HG03039 (cell line): ENCODE results near the gene NRM.
A peak's percentile ranks its signal among the peaks of the same experiment; 100 is the strongest.
"Not testable (repeated sequence)": the region's sequence is repeated elsewhere in the genome, so short reads cannot be mapped to it uniquely, and the experiment has no call there.

Experiments
- ATAC-seq: cut with Tn5 transposase; IDR thresholded peaks from one replicate; pipeline ENCODE4 v1.9.1; 2021; ENCODE audit warnings: mild to moderate bottlenecking, moderate library complexity; ENCODE audit not compliant: unreplicated experiment

The NRM gene

DNA sequence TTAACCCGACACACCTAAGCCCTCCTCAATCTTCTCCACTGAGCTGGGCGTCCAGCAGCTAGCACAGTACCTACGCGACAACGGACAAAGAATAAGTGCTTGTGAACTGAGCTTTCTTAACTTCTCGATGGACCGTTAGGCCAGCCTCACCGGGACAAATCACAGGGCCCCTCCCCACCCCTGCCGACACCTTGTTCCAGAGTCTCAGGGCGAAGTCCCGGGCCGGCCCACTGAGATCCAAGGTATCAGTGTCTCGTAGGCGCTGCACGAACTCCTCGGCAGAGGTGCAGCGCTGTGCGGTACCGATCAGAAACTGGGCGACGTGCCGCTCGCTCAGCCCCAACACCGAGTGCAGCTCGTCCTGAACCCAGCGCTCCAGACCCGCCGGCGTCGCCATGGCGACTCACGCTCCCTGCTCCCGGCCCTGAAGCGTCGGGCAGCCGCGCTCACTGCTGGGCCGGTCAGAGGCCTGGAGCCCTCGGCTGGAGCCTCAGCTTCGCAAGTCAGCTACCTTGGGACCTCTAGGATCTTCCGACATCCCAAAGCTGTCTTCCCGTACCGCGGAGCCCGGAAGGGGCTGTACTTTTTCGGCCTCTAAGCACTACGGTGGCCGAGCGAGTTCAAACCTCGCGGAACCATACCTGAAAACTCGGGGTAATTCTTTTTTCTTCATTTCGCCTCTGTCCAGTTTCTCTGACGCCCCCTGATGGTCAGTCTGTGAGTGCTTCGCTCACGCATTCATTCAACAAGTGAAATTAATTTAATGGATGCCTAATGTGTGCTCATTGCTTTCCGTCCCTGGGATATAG, 18.1 kb downstream of the NRM start, which contains the start of gene DHX16:
TSS of gene DHX16 (minus strand) at position 562 of the 809 bp plus-strand sequence. CDS start at position 397, 165 bp downstream.
- peak; percentile 60 for ATAC-seq

DNA sequence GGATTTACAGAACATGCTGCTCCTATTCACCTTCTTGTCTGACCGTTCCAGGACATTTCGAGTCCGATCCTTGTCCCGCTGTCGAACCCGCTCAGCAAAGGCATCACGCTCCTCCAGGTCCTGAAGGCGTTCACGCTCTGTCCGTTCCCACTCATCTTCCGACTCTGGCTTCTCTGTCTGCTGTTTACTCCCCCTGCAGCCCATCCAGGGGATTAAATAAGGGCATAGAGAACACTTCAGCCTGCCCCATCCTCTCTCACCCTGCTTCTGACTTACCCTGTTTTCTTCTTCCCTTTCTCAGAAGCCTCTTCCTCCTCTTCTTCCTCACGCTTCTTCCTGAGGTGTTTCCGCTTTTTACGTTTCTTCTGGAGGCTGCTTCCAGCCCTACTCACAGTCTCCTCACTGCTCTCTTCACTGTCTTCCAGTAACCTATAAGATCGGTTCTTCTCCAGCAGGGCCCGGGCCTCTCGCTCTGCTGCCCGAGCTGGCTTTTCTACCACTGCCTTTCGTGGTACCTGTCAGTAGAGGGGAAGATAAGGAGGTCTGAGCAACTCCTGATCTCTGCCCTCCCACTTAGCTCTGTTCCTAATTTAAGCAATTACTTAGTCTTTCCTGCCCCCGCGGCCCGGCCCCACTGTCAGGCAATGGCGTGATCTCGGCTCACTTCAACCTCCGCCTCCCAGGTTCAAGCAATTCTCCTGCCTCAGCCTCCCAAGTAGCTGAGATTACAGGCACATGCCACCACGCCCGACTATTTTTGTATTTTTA, 19.8 kb downstream of the NRM start:
- ATAC-seq = no peak

DNA sequence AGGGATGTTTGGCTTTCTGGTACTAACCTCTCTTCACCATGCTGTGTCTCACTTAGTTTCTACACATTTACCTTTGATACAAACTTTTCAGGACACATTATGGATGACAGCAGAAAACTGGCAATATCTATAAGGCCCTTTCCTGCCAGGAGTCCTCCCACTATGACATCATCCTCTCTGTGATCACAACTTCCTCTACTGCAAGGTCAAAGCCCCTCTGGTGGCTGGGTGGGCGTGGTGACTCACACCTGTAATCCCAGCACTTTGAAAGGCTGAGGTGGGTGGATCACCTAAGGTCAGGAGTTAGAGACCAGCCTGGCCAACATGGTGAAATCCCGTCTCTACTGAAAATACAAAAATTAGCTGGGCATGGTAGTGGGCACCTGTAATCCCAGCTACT, 24.5 kb downstream of the NRM start:
- not testable (repeated sequence) for ATAC-seq

DNA sequence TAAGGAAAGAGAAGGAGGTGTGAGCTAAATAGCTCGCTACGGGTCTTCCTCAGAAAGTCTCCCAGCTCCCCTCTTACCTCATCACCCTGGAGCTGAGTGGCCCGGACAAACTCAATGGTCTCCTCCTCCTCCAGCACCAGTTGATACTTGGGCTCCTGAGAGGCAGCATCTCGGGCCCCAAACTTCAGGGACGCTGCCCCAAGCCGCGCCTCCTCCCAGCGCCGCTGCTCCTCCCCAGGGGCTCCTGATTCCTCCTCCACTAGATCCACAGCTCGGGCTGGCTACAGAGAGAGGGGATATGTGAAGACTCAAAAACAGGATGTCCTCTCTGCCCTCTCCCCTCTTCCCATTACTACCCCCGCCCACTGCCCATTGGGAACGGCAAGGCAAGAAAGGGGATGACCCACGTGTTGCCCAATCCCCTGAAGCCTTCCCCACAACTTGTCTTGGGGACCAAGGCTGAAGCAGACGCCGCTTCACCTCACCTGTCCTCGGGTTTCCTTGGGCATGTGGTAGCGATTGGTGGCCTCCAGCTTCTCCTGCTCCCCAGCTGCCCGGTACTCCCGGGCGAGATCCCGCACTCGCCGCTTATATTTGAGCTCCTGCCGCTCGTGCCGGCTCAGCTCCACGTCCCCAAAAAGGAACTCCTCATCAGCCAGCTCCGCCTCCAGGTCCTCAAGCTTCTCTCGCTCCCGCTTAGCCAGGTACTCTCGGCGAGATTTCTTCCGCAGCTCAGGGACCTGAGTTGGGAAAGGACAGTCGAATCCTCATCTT, 25.6 kb downstream of the NRM start:
- ATAC-seq = no peak

DNA sequence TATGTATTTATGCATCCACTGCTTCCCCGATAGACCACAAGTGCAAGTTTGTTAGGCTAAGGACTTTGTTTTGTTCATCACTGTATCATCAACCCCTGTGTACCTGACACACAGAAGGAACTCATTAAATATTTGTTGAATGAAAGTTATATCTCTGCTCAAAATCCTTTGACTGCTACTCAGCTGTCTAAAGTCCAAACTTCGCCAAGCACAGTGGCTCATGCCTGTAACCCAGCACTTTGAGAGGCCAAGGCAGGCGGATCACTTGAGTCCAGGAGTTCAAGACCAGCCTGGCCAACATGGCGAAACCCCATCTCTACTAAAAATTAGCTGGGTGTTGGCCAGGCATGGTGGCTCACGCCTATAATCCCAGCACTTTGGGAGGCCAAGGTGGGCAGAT, 32.9 kb downstream of the NRM start:
- ATAC-seq = not testable (repeated sequence)

DNA sequence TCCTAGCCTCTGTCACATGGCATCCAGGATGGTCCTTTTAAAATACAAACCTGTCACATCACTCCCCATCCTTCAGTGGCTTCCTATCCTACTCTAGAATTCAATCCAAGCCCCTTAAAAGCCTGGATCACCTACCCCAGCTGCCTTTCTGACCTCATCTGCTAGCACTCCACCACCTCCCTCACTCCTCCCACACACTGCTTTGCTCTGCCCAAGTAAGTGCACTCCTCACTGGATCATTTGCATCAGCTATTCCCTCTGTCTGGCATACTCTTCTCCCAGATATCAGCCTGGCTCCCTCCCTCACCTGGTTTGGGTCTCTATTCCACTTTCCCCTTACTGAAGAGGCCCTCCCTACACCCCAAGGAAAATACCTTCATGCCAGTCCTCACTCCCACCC, 33.3 kb downstream of the NRM start:
- ATAC-seq = no peak

DNA sequence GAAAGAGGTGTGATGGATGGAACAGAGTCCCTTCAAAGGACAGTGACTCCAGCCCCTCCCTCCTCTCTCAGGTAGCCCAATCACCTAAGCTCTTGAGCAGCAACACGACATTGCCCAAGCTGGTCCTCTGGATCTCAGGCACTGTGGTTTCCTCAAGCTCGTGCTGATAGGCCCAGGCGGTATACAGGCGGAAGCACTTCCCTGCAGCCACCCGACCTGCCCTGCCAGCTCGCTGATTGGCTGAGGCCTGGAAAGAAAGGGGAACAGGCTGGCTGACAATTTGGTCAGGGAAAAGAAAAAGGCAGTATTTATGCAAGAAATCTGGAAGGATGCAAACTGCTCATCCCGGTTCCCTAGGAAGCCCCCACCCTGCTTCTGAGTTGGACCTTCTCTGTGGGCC, 34.3 kb downstream of the NRM start:
- no peak for ATAC-seq

DNA sequence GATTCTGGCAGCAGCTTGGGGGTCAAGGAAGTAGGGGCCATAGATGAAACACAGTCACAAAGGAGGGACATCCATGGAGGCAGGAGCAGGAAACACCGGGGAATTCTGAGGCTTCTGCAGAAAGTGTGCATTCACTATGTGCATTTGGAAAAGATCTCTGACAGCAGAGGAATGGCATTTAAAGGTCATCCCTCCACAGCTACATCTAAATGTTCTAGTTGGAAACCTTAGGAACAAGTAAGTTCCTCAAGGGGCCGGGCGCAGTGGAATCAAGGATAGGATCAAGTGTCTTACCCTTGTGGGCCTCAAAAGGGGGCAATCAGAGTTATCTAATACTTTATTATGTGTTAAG, 35.1 kb downstream of the NRM start:
- no peak for ATAC-seq

DNA sequence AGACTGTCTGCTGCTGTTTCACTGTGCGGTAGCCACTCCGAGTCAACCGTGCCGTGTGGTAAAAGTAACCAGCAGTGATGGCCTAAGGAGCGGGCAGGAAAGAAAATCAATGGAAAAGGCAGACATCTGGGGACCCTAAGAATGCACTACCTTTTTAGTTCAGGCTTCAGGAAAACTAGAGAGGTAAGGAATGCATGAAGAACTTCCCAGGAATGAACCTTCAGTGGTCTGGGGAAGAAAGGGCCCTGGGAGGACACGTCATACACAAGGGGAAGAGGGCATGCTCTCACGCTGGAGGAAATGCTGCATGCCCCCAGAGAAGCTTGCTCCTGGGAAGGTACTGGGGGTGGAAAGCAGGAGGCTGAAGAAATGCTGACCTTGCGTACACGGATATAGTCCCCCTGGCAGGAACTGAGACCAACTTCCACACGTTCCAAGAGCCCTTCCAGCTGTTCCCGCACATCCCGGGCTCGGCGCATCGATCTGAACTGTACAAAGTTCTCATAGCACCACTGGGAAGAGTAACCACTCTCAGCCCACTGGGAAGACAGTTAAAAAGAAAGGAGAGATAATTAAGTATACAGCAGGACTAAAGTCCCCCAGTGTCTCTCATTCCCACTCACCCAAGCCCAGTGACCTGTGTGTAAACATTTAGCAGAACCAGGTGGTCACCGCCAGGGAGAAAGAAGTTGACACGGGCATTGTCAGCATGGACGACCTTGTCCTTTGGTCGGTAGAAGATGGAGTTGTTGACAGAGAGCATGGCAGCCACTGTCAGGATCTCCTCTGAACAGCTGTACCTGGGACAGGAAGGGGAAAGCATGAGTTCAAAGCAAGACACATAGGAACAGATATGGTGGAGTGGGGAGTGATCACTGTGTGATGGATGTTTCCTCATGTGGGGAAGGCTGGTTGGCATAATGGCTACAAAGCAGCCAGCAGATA, 35.7 kb downstream of the NRM start:
- no peak for ATAC-seq

DNA sequence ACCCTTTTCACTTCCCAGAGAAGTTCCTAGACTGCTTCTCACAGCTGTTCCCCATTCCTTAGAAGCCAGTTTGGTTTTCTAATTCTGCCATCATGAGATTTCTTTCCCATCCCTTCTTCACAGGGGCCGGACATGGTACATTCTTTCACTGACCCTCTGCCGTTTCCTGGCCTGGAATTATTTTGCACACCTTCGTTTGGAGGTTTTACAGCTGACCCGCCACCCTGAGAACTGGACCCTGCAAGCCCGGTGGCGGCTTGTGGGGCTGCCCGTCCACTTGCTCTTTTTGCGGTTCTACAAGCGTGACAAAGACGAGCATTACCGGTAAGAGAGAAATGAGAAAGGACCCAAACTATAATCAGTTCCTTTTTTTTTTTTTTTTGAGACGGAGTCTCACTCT, 39.6 kb downstream of the NRM start:
- ATAC-seq = no peak

DNA sequence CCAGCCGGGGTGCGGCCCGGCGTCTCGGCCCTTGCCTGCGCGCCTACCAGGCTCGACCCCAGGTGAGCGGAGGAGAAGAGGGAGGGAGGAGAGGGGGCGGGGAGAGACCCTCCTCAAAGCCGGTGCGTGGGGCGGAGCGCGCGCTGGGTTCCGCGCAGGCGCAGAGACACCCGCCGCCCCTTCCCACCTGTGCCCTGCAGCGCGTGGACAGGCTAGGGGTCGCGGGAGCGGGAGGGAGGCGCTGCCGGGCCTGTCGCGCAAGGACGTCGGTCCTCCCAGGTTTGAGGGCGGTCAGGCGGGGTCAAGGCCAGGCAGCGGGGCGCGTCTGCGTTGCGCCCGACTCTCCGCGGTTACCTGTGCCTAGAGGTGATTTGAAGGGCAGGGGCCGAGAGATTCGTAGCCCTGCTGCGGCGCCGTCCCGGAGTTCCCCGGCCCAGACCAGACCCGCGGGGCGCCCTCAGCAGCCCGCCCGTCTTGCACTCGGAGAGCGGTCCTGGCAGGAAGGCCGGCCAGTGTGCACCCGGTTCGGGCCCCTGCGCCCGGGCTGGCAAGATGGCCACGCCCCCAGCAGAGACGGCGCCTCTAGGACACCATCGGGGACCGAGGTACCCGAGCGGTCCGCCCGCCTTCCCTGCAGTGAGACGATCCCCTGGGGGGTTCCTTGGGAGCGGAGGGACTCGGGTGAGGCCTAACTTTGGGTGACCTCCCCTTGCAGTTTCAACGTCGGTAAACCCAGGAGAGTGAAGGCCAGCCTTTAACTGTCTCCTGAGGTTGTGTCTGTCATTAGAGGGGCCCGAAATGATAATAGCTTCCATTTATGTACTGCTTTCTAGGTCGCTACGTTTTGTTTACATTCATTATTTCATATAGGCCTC, 43.3 kb downstream of the NRM start:
- ATAC-seq = peak; percentile 65

DNA sequence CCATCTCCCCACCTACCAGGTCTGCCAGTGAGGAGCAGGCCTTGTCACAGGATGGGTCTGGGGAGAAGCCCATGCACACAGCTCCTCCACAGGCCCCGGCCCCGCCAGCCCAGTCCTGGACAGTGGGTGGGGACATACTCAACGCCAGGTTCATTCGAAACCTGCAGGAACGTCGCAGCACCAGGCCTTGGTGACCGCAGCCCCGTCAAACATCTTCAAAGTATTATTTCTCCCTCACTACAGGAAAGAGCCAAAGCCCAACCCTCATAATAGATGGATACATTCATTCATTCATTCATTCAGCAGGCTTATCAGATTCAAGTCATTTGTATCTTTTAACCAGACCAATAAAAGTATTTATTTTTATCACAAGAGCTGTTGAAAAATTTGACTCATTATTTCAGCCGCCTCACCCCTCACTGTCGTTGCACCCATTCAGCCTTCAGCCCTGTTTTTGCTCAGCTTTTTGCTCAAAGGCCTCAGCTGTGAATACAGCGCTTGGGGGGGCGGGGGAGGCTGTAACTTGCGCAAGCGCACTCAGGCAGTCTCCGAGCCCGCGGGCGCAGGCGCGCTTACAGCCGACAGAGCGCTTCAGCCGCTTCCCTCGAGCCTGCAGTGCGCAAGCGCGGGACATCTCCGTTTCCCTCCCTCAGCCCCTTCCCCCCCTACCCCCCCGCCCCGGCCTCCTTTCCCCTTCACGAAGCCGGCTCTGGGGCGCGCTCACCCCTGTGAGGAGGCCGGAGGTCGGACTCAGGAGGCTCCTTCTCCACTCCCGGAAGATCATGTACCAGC, 44.1 kb downstream of the NRM start, which contains the start of gene C6orf136:
TSS of gene C6orf136 (plus strand) at position 684 of the 792 bp plus-strand sequence. CDS start at position 783, 99 bp downstream.
- ATAC-seq = peak; percentile 38

DNA sequence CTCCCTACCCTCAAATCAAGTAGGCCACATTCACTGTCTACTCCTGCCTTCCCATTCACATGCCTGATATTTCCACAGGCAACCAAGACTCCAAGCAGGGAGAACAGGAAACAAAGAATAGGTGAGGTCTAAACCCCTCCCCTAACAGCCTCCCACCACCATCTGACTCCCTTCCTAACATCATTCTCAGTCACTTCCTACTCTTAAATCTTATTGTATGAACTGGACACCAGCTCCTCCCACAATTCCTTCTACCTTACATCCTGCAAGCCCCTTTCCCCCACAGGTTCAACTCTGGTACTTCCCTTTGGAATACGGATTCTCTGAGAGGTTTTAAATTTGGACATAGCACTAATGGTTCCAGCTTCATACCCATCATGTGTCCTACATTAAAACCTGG, 44.8 kb downstream of the NRM start:
- ATAC-seq = no peak

DNA sequence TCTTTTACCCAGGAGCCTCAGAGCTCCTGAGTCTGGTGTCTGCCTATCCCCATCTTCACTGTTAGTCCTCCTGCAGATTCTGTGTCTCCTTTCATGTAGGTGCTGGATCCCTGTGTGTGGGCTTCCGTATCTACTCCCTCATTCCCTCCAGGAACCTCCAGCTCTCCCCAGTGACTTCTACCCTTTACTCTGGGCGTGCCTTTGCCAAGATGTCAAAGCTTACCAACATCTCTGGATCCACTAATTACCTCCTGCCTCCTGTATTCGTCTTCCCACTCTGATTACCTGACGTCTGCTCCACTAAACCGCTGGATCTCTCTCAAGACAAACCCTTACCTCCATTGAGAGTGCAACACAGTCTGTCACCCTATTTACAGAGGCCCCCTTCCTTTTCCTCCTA, 46.0 kb downstream of the NRM start:
- ATAC-seq = no peak

DNA sequence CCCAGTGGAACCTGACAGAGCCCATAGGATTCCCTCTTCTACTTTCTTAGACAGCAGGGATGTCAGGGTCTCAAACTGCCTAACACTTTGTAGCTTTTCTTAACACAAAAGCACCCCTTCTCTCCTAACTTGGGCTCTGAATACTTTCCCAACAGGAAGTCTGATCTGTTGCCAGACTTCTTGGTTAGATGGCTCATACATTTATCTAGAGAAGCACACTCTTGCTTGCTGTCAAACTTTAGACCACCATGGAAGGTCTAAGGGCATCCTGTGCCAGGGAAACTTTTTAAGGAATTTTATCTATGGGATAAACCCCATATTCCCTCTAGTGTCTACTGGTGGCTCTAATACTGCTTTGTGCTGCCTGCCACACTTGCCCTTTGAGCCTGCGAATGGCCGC, 47.1 kb downstream of the NRM start:
- ATAC-seq = no peak

DNA sequence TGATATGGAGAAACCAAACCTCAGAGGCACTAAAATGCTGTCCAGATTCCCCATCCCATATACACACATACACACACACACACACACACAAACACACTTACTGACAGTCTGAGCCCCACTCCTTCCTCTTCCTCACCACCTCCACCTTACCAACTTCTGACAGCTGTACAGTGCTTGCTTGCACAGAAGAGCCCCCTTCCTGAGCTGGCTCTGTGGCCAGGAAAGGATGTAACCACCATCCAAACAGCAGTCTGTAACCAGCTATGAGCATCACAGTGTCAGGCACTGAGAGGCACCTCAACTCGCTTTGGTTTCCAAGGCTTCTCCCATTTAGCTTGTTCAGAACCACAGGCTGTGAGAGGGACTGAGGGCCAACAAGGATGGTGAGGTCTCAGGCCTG, 49.7 kb downstream of the NRM start:
- no peak for ATAC-seq

DNA sequence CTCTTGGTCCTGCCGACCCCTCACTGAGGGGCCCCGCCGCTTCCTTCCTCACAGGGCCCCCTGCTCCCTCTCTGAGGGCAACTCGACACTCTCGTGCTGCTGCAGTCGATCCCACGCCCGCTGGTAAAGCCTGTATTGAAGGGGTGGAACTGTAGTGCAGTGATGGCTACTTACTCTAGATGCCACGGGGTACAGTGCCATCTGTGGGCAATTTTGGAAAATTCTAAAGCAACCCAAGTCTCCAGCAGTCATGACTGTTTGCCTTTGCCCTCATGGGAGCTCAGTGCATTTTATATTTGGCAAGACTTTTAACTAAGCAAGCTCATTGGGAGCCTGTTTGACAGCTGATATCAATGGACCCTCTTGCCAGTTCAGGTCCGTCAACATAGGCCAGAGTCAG, 50.3 kb downstream of the NRM start:
- ATAC-seq = no peak
